Measurements from ENCODE around the gene TTYH3. TPM values are rescaled to one million over a fixed set of nuclear protein-coding genes. Genes with fewer than 3 reads are reported as not detected.

Gene TTYH3
- total RNA-seq, 1 donor from 2014 or later = 296 TPM

DNA sequence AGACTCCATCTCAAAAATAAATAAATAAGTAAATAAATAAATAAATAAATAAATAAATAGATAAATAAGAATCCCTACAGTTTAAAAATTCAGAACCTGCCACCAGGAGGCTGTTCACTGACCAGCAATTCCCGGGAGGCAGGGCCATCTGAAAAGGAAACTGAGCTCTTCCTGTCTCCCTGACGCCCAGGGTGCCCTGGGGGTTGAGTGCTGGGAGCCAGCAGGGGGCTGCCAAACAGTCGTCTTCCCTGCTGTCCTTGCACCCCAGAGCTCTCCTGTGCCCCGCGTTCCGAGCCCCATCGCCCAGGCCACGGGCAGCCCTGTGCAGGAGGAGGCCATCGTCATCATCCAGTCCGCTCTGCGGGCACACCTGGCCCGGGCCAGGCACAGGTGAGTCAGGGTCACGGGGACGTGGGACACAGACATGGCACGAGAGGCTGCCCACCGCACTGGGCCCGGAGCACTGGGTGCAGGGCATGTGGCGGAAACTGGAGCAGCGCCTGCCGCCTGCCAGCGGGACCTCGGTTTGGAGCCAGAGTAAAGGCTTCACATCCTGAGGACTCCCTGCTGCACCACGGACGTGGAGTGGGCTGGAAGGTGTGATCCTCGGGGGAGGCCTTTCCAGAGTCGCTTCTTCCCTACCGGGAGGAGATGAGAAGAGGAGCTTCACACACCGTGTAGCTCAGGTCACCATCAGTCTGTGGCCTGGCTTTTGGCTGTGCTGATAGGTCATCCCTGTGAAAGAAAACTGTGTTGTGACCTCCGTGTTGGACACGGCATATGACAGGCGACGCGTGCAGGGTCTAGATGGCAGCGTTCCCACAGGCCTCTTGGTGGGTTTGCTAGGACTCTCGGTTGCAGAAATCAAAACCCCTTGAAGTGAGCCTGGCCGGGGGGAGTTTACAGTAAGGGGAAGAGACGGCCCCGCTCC is 25.9 kb upstream of the TTYH3 start:
- DNase-seq (ENCODE audit: low spot score in 2 of 2, unreplicated experiment in 2 of 2) = no peak
- Mint-ChIP-seq H3K9me3 (no peaks in the 10 kb centered on the region), H3K27ac (no peak overlapping the region), H3K36me3 (peaks cover 11% of the 10 kb centered on the region), H3K27me3 (ENCODE audit: low read depth) (no peaks in the 10 kb centered on the region), H3K4me3 (no peak overlapping the region), H3K4me1 (peaks cover 4% of the 10 kb centered on the region)
- TF ChIP-seq, protein P1, sequence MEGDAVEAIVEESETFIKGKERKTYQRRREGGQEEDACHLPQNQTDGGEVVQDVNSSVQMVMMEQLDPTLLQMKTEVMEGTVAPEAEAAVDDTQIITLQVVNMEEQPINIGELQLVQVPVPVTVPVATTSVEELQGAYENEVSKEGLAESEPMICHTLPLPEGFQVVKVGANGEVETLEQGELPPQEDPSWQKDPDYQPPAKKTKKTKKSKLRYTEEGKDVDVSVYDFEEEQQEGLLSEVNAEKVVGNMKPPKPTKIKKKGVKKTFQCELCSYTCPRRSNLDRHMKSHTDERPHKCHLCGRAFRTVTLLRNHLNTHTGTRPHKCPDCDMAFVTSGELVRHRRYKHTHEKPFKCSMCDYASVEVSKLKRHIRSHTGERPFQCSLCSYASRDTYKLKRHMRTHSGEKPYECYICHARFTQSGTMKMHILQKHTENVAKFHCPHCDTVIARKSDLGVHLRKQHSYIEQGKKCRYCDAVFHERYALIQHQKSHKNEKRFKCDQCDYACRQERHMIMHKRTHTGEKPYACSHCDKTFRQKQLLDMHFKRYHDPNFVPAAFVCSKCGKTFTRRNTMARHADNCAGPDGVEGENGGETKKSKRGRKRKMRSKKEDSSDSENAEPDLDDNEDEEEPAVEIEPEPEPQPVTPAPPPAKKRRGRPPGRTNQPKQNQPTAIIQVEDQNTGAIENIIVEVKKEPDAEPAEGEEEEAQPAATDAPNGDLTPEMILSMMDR (IDR thresholded peaks at IDR 0.05; ENCODE audit: unreplicated experiment) = peak; percentile 36

DNA sequence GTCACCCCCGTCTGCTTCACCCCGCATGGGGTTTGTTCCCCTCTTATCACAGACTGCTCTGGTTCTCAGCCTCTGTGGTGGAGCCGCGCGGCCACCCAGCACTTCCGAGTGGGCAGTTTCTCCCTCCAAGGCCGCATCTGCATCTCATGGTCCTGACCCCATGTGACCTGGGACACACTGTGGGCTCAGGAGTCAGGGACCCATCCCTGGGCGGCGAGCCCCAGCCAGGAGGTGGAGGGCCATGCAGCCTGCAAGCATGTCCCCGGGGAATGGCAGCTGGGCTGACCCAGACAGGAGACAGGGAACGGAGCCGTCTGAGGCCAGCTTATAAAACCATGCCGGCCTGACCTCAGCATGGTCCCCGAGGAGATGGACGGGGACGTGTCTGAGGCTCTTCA is 25.2 kb upstream of the TTYH3 start:
- no peak for DNase-seq (ENCODE audit: low spot score in 2 of 2, unreplicated experiment in 2 of 2)
- Mint-ChIP-seq H3K4me1 (peaks cover 4% of the 10 kb centered on the region), H3K27me3 (ENCODE audit: low read depth) (no peaks in the 10 kb centered on the region), H3K4me3 (no peak overlapping the region), H3K36me3 (peaks cover 11% of the 10 kb centered on the region), H3K9me3 (no peaks in the 10 kb centered on the region), H3K27ac (no peak overlapping the region)
- TF ChIP-seq, protein P1 (IDR thresholded peaks at IDR 0.05; ENCODE audit: unreplicated experiment) = no peak

- DNase-seq (ENCODE audit: low spot score in 2 of 2, unreplicated experiment in 2 of 2) = no peak
- H3K27me3 Mint-ChIP-seq (ENCODE audit: low read depth) = no peaks in the 10 kb centered on the region
- no peak overlapping the region for H3K27ac Mint-ChIP-seq
- TF ChIP-seq, protein P1 (IDR thresholded peaks at IDR 0.05; ENCODE audit: unreplicated experiment) = no peak
- peaks cover 4% of the 10 kb centered on the region for H3K4me1 Mint-ChIP-seq
- H3K36me3 Mint-ChIP-seq = peaks cover 6% of the 10 kb centered on the region
- H3K9me3 Mint-ChIP-seq = no peaks in the 10 kb centered on the region
- no peak overlapping the region for H3K4me3 Mint-ChIP-seq
These were observed 24.5 kb upstream of the TTYH3 start for GRCh38 chr7:2607122-2607922.

- H3K27ac Mint-ChIP-seq = no peak overlapping the region
- no peak for DNase-seq (ENCODE audit: low spot score in 2 of 2, unreplicated experiment in 2 of 2)
- H3K4me3 Mint-ChIP-seq = no peak overlapping the region
These were observed 23.6 kb upstream of the TTYH3 start for GRCh38 chr7:2607923-2608904.

More at GRCh38 chr7:2607923-2608904, 23.6 kb upstream of the TTYH3 start:
- Mint-ChIP-seq H3K36me3 (peaks cover 6% of the 10 kb centered on the region), H3K9me3 (no peaks in the 10 kb centered on the region), H3K27me3 (ENCODE audit: low read depth) (no peaks in the 10 kb centered on the region), H3K4me1 (peaks cover 4% of the 10 kb centered on the region)
- TF ChIP-seq, protein P1 (IDR thresholded peaks at IDR 0.05; ENCODE audit: unreplicated experiment) = no peak

All from mesothelial cell of epicardium (in vitro differentiated cells).